HUES6 (cell line): Measurements from ENCODE around the gene PHACTR3.

Experiments used
- H3K27ac ChIP-seq: 2 replicates; pipeline ENCODE4 v1.7.0; 2013; ENCODE audit warnings: low read depth, mild to moderate bottlenecking, low read length, inconsistent platforms
- H3K27me3 ChIP-seq: 2 replicates; pipeline ENCODE4 v1.6.1; 2013; ENCODE audit warnings: low read length; ENCODE audit not compliant: control insufficient read depth, insufficient read depth
- H3K36me3 ChIP-seq: 2 replicates; pipeline ENCODE4 v1.6.1; 2013; ENCODE audit warnings: low read length; ENCODE audit not compliant: control insufficient read depth, insufficient read depth
- H3K4me1 ChIP-seq: 2 replicates; pipeline ENCODE4 v1.6.1; 2013; ENCODE audit warnings: low read length; ENCODE audit not compliant: control insufficient read depth, insufficient read depth
- H3K4me3 ChIP-seq: 2 replicates; pipeline ENCODE4 v1.5.1; 2013; ENCODE audit warnings: low read depth, low read length
- H3K9ac ChIP-seq: one replicate; pipeline ENCODE4 v1.6.1; 2013; ENCODE audit warnings: mild to moderate bottlenecking, low read length
- H3K9me3 ChIP-seq: 2 replicates; pipeline ENCODE4 v1.6.1; 2013; ENCODE audit warnings: low read depth, low read length; ENCODE audit not compliant: control insufficient read depth, insufficient read depth

The PHACTR3 gene

DNA sequence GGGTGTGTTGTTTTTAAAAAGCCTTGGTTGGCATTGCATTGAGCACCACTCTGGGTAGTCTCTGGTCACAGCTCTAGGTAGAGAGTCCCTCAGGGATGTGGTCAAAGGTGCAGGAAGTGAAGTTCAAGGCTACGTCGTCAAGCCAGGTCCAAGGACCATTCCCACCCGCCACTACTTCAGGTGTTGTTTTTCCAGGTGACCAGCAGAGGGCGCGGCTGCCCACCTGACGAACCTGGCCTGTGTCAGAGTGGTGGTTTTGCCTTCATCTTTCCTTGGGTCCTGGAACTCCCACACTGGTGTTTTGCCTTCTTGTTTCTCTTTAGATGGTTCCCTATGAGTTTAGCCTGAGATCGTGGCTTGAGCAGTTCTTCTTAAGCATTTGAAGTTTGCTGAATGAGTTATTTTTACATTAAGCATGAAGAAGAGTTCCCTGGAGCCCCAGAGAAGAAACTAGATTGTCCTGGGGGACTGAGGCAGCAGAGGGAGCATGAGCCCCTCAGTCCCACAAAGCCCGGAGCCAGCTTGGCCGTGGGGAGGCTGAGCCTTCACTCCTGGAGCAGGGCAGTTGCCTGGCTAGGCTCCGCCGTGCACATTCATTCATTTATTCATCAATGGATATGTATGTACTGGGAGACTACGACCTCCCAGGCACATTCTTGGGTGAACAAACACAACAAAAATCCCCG is 5.6 kb upstream of the PHACTR3 start:
- Histone ChIP-seq H3K36me3 (no peaks in the 10 kb centered on the region), H3K9ac (no peak overlapping the region)

DNA sequence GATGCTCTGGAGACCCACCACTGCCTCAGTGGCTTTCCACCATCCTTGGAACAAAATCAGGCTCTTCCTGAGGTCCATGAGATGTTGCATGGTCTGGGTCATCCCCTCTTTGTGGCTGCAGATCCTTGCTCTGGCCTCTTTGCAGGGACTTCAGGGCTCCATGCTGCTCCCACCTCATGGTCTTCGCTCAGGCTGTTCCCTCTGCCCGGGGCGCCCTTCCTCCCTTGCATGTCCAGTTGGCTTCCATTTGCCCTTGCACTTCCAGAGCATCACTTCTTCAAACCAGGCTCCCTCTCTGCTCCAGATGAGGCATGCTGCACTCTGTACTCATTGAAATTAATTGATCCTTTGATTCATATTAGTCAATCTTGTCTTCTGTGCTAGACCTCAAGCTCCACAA is 4.4 kb upstream of the PHACTR3 start:
- Histone ChIP-seq H3K4me3 (no peak overlapping the region), H3K36me3 (no peaks in the 10 kb centered on the region), H3K9ac (no peak overlapping the region), H3K9me3 (no peaks in the 10 kb centered on the region), H3K4me1 (peaks cover 3% of the 10 kb centered on the region; the same call in 1 of the 2 replicates), H3K27ac (no peak overlapping the region), H3K27me3 (peaks cover 88% of the 10 kb centered on the region)

More for the DNA sequence above, 5.6 kb upstream of the PHACTR3 start:
- Histone ChIP-seq H3K4me3 (no peak overlapping the region), H3K9me3 (no peaks in the 10 kb centered on the region), H3K4me1 (peaks cover 3% of the 10 kb centered on the region; the same call in 1 of the 2 replicates), H3K27me3 (peaks cover 84% of the 10 kb centered on the region), H3K27ac (no peak overlapping the region)

- Histone ChIP-seq H3K9ac (no peak overlapping the region), H3K27ac (no peak overlapping the region), H3K4me3 (no peak overlapping the region), H3K4me1 (peaks cover 3% of the 10 kb centered on the region; the same call in 1 of the 2 replicates), H3K36me3 (no peaks in the 10 kb centered on the region), H3K27me3 (peaks cover 91% of the 10 kb centered on the region), H3K9me3 (no peaks in the 10 kb centered on the region)
Observed at GRCh38 chr20:59600472-59600871, 3.9 kb upstream of the PHACTR3 start.

GRCh38 chr20:59602546-59603080 is 1.7 kb upstream of the PHACTR3 start:
- no peaks in the 10 kb centered on the region for H3K36me3 ChIP-seq
- peaks cover 98% of the 10 kb centered on the region for H3K27me3 ChIP-seq
- H3K9ac ChIP-seq, result no peak overlapping the region
- H3K27ac ChIP-seq, result no peak overlapping the region
- no peaks in the 10 kb centered on the region for H3K9me3 ChIP-seq
- no peak overlapping the region for H3K4me3 ChIP-seq
- peaks cover 3% of the 10 kb centered on the region; the same call in 1 of the 2 replicates for H3K4me1 ChIP-seq

DNA sequence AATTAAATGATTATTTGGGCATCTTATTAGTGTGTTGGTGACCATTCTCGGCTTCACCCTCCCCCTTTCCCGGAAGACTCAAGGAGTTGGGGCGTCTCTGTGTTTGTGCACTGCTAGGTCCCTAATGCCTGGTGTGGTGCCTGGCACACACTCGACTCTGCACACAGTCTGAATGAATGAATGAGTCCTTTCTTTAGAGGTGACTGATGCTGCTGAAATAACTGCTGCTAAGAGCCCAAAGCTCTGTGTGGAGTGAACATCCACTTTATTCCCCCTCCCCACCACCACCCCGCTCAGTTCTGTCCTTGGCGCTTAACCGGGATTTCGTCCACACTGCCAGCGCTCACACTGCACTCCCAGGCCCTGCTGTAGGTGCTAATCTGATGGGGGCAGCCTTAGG is 1.2 kb upstream of the PHACTR3 start:
- Histone ChIP-seq H3K36me3 (no peaks in the 10 kb centered on the region), H3K9ac (no peak overlapping the region), H3K27me3 (peaks cover 98% of the 10 kb centered on the region), H3K27ac (no peak overlapping the region), H3K4me1 (peaks cover 3% of the 10 kb centered on the region; the same call in 1 of the 2 replicates), H3K9me3 (no peaks in the 10 kb centered on the region), H3K4me3 (no peak overlapping the region)

DNA sequence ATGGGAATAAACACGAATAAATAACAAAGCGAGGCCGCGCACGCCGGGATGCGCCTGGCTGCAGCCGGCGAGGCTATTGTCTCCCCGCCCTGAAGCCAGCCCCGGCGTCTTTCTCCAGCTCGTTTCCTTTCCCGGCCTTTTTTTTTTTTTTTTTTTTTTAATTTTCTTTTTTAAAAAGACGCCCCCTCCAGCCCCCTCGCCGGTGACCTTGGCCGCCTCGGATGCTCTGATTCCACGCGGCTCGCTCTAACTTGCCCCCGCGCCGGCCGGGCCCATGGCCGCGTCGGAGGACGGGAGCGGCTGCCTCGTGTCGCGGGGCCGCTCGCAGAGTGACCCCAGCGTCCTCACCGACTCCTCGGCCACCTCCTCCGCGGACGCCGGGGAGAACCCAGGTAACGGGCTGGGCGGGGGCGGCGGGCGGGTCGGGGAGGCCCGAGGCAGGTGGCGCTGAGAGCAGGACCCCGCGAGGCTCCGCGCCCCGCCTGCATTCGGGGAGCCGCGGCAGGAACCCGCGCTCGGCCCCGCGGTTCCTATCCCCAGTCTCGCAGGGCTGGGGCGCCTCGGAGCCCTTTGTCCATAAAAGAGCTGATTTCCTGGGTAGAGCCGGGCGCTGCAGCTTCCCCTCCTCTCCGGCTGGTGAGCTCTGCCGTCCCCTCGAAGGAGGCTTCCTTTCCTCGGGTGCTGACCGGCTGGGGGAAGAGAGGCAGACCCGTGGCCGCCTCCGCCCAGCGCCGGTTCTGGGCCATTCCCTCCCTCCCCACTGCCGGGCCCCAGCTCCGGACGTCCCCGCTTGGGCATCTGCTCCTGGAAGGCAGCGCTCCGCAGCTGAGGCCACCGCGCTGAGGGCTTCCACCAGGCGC is 631 bp downstream of the PHACTR3 start:
- peaks cover 98% of the 10 kb centered on the region for H3K27me3 ChIP-seq

GRCh38 chr20:59605601-59606364 is 1.4 kb downstream of the PHACTR3 start:
- Histone ChIP-seq H3K27ac (no peak overlapping the region), H3K4me3 (peak overlapping the region; percentile 59), H3K9ac (no peak overlapping the region), H3K36me3 (no peaks in the 10 kb centered on the region), H3K4me1 (no peaks in the 10 kb centered on the region), H3K27me3 (peaks cover 98% of the 10 kb centered on the region), H3K9me3 (no peaks in the 10 kb centered on the region)

More for the DNA sequence above, 631 bp downstream of the PHACTR3 start:
- H3K36me3 ChIP-seq, result no peaks in the 10 kb centered on the region
- no peak overlapping the region for H3K27ac ChIP-seq
- H3K9ac ChIP-seq, result no peak overlapping the region
- no peaks in the 10 kb centered on the region for H3K9me3 ChIP-seq
- no peaks in the 10 kb centered on the region for H3K4me1 ChIP-seq
- peak overlapping the region; percentile 59 for H3K4me3 ChIP-seq

GRCh38 chr20:59606566-59606965 is 2.2 kb downstream of the PHACTR3 start:
- H3K4me3 ChIP-seq, result no peak overlapping the region
- H3K27ac ChIP-seq, result no peak overlapping the region
- H3K4me1 ChIP-seq, result no peaks in the 10 kb centered on the region
- no peaks in the 10 kb centered on the region for H3K9me3 ChIP-seq
- no peak overlapping the region for H3K9ac ChIP-seq
- no peaks in the 10 kb centered on the region for H3K36me3 ChIP-seq
- H3K27me3 ChIP-seq, result peaks cover 97% of the 10 kb centered on the region

DNA sequence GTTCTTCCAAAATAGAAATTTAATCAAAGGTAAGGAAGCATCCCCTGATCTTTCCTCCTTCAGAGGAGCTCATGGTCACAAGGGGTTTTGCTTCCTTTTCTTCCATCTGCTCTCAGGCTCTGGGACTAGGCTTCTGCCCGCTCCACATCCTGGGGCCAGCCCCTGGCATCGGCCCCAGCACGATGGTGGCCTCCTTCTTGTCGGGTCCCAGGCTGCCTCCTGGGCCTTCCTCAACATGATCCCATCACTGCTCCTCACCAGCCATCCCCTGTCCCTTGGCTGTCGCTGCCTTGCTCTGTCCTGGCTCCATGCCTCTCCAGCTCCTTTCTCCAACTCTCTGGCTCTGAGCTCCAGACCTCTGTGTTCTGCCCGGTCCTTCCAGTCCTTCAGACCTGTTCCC is 4.1 kb downstream of the PHACTR3 start:
- Histone ChIP-seq H3K9ac (no peak overlapping the region), H3K36me3 (no peaks in the 10 kb centered on the region), H3K4me3 (no peak overlapping the region), H3K4me1 (no peaks in the 10 kb centered on the region), H3K27me3 (peaks cover 84% of the 10 kb centered on the region), H3K9me3 (no peaks in the 10 kb centered on the region), H3K27ac (no peak overlapping the region)

- no peak overlapping the region for H3K4me3 ChIP-seq
- H3K9me3 ChIP-seq, result no peaks in the 10 kb centered on the region
- H3K36me3 ChIP-seq, result no peaks in the 10 kb centered on the region
- no peaks in the 10 kb centered on the region for H3K4me1 ChIP-seq
- H3K9ac ChIP-seq, result no peak overlapping the region
- H3K27me3 ChIP-seq, result peaks cover 84% of the 10 kb centered on the region
- no peak overlapping the region for H3K27ac ChIP-seq
Observed at GRCh38 chr20:59608871-59609270, 4.5 kb downstream of the PHACTR3 start.
